OCI-LY3 (cell line): ENCODE data around the gene EFNA2.

Experiments used
- H2AFZ ChIP-seq: fragments of 200-600, 300-600 bp; shearing (Covaris generic); 2 replicates; pipeline ENCODE4 v1.6.0; 2014; ENCODE audit warnings: antibody characterized with exemption, low read depth, low read length
- H3K27ac ChIP-seq: fragments of 200-600, 300-600 bp; sonication (generic); 2 replicates; pipeline ENCODE4 v1.5.1; 2014; ENCODE audit warnings: mild to moderate bottlenecking, low read length, moderate library complexity, mixed read lengths
- H3K27me3 ChIP-seq: fragments of 200-600, 300-600 bp; sonication (generic); 2 replicates; pipeline ENCODE4 v1.6.1; 2014; ENCODE audit warnings: low read depth, low read length, mixed read lengths
- H3K36me3 ChIP-seq: fragments of 200-600, 300-600 bp; sonication (generic); replicated peaks from 2 replicates; pipeline ENCODE3; 2014; ENCODE audit warnings: low read depth, low read length, mixed read lengths
- H3K4me1 ChIP-seq: fragments of 300-600, 200-600 bp; sonication (generic); 2 replicates; pipeline ENCODE4 v1.6.1; 2014; ENCODE audit warnings: low read length, mixed read lengths
- H3K4me2 ChIP-seq: fragments of 200-600, 300-600 bp; sonication (generic); 2 replicates; pipeline ENCODE4 v1.6.1; 2014; ENCODE audit warnings: low read length, mixed read lengths
- H3K4me3 ChIP-seq: fragments of 300-600, 200-600 bp; sonication (generic); 2 replicates; pipeline ENCODE4 v1.5.1; 2014; ENCODE audit warnings: antibody characterized with exemption, mild to moderate bottlenecking, low read length, moderate library complexity
- H3K79me2 ChIP-seq: fragments of 300-600, 200-600 bp; shearing (Covaris generic); 2 replicates; pipeline ENCODE4 v1.6.1; 2014; ENCODE audit warnings: mild to moderate bottlenecking, low read length, mixed read lengths
- H3K9ac ChIP-seq: fragments of 300-600, 200-600 bp; shearing (Covaris generic); 2 replicates; pipeline ENCODE4 v1.6.0; 2014; ENCODE audit warnings: mild to moderate bottlenecking, low read length, moderate library complexity
- H3K9me3 ChIP-seq: fragments of 200-600, 300-600 bp; shearing (Covaris generic); 2 replicates; pipeline ENCODE4 v1.6.1; 2014; ENCODE audit warnings: low read length, mixed read lengths; ENCODE audit not compliant: insufficient read depth
- H4K20me1 ChIP-seq: fragments of 200-600, 300-600 bp; sonication (generic); 2 replicates; pipeline ENCODE4 v1.6.1; 2016; ENCODE audit warnings: low read length, mixed read lengths; ENCODE audit not compliant: insufficient read depth
- EZH2phosphoT487 ChIP-seq: fragments of 200-600 bp; shearing (Covaris generic); IDR thresholded peaks from 2 replicates; pipeline ENCODE4 v1.6.1; 2018; ENCODE audit warnings: antibody characterized with exemption, mixed run types, low read depth
- TF ChIP-seq, protein P1 (sequence below): fragments of 200-600, 300-600 bp; sonication (generic); IDR thresholded peaks from 2 replicates; pipeline ENCODE4 v1.5.1; 2014; ENCODE audit warnings: antibody characterized with exemption, low read length, low read depth

EFNA2 gene

DNA sequence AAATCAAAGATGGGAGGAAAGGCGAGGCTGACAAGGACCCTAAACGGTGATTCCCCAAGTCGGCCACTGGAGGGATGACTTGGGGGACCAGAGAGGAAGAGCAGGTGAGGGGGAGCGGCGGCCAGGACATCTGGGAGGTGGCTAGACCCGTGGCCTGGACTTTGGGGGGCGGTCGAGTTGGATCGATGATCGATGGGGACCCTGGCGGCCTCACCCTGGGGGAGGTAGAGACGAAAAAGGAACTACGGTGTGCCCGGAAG is 24.2 kb upstream of the EFNA2 start:
- Histone ChIP-seq H3K27ac (peak overlapping the region; percentile 65), H3K4me2 (peak overlapping the region; percentile 88), H3K4me1 (peaks cover 52% of the 10 kb centered on the region), H3K9me3 (no peaks in the 10 kb centered on the region), H3K27me3 (peaks cover 4% of the 10 kb centered on the region; the same call in 1 of the 2 replicates), H2AFZ (no peak overlapping the region), H3K36me3 (peaks cover 14% of the 10 kb centered on the region), H3K4me3 (peak overlapping the region; percentile 81), H3K9ac (peak overlapping the region; percentile 81), H3K79me2 (peaks cover 5% of the 10 kb centered on the region; the same call in 1 of the 2 replicates), H4K20me1 (no peaks in the 10 kb centered on the region)
- TF ChIP-seq, protein P1, sequence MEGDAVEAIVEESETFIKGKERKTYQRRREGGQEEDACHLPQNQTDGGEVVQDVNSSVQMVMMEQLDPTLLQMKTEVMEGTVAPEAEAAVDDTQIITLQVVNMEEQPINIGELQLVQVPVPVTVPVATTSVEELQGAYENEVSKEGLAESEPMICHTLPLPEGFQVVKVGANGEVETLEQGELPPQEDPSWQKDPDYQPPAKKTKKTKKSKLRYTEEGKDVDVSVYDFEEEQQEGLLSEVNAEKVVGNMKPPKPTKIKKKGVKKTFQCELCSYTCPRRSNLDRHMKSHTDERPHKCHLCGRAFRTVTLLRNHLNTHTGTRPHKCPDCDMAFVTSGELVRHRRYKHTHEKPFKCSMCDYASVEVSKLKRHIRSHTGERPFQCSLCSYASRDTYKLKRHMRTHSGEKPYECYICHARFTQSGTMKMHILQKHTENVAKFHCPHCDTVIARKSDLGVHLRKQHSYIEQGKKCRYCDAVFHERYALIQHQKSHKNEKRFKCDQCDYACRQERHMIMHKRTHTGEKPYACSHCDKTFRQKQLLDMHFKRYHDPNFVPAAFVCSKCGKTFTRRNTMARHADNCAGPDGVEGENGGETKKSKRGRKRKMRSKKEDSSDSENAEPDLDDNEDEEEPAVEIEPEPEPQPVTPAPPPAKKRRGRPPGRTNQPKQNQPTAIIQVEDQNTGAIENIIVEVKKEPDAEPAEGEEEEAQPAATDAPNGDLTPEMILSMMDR, result no peak
- no peak for TF ChIP-seq EZH2phosphoT487

DNA sequence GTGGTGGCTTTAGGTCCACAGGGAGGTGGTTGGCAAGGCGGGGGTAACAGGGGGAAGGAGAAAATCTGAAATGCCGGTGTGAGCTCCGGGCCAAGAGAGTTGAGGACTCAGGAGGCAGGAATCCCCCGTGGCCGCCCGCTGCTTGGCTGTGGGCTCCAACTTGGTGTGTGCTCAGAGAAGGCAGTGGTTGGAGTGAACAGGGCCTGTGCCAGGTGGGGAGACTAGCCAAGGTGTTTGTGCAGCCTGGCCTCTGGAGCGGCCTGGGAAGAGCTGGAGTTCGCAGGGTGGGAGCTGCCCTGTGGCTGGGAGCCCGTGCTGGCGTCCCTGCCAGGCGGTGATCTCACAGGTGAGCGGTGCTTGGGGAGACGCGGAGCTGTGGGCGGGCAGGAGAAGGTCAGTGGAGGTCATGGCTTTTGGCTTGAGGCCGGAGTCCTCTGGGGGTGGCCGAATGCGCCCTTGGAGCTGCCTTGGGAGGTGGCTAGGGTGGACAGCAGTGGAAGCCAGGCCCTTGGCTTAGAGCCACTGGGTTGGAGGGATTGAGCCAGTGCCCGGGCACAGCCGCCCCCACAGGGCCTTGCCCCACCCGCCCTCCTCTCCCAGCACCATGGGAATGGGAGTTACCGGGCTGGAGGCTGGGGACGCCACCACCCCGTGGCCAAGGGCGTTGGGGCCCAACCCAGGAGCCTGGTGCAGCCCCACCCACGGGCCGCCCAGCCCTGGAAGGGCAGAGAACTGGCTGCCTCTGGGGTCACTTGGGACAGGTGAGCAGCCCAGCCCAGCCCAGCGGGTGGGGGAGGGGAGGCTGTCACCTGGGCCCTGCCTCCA is 23.7 kb upstream of the EFNA2 start:
- Histone ChIP-seq H3K4me1 (peaks cover 53% of the 10 kb centered on the region), H2AFZ (no peak overlapping the region)

DNA sequence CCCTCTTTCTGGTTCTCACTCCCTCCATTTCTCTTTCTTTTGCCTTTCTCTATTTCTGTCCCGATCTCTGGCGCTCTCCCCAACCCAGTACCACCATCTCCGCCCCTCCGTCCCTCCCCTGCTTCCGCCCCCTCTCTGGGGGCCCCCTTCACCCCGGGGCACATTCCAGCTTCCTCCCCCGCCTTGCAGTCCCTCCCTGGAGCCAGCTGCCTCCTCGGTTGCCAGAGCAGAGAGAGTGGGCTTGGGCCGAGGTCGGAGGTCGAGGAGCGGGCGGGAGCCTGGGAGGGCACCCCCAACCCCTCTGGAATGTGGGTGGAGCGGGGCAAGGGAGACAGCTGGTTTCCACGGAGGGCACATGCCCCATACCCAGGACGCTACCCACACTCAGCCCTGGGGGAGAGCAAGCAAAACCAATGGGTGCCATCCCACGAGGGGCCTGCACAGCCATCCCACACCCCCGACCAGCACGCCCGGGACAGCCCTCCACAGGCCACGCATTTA is 23.0 kb upstream of the EFNA2 start:
- H3K27me3 ChIP-seq, result peaks cover 11% of the 10 kb centered on the region

More for the DNA sequence above, 23.7 kb upstream of the EFNA2 start:
- Histone ChIP-seq H3K79me2 (peaks cover 5% of the 10 kb centered on the region; the same call in 1 of the 2 replicates), H3K4me3 (peak overlapping the region; percentile 81), H3K36me3 (peaks cover 9% of the 10 kb centered on the region), H3K27ac (peak overlapping the region; percentile 65), H3K4me2 (peak overlapping the region; percentile 88), H4K20me1 (no peaks in the 10 kb centered on the region), H3K9ac (peak overlapping the region; percentile 81), H3K9me3 (no peaks in the 10 kb centered on the region), H3K27me3 (peaks cover 4% of the 10 kb centered on the region; the same call in 1 of the 2 replicates)
- TF ChIP-seq, protein P1, result no peak
- no peak for TF ChIP-seq EZH2phosphoT487

DNA sequence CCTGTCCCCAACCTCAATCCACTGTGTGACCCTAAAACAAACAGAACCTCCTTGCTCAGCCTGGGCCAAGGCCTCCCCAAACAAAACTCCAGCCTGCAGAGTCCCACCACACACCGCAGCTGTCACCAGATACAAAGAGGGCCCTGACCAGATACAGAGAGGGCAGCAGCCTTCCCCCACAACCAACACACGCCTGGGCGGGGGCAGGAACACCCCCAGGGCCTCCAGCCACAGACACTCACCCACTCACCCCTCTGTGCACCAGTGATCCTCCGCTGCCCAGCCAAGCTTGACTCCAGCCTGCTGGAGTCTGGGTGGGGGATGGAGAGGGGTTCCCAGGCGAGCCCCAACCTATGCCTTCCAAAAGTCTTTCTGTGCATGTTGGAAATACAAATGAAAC is 22.5 kb upstream of the EFNA2 start:
- no peak overlapping the region for H3K27ac ChIP-seq

More for the DNA sequence above, 23.0 kb upstream of the EFNA2 start:
- peaks cover 60% of the 10 kb centered on the region for H3K4me1 ChIP-seq
- peaks cover 5% of the 10 kb centered on the region for H3K36me3 ChIP-seq
- H3K9ac ChIP-seq, result peak overlapping the region; percentile 81
- no peaks in the 10 kb centered on the region for H3K9me3 ChIP-seq
- no peaks in the 10 kb centered on the region for H4K20me1 ChIP-seq
- TF ChIP-seq, protein P1, result no peak
- TF ChIP-seq EZH2phosphoT487, result no peak
- no peak overlapping the region for H3K27ac ChIP-seq
- peak overlapping the region; percentile 88 for H3K4me2 ChIP-seq
- peak overlapping the region; percentile 81 for H3K4me3 ChIP-seq
- H2AFZ ChIP-seq, result no peak overlapping the region
- peaks cover 5% of the 10 kb centered on the region; the same call in 1 of the 2 replicates for H3K79me2 ChIP-seq

More for the DNA sequence above, 22.5 kb upstream of the EFNA2 start:
- H3K9ac ChIP-seq, result no peak overlapping the region
- H3K27me3 ChIP-seq, result peaks cover 15% of the 10 kb centered on the region
- no peak overlapping the region for H2AFZ ChIP-seq
- no peaks in the 10 kb centered on the region for H3K9me3 ChIP-seq
- no peaks in the 10 kb centered on the region for H4K20me1 ChIP-seq
- peaks cover 59% of the 10 kb centered on the region for H3K4me1 ChIP-seq
- H3K79me2 ChIP-seq, result peaks cover 2% of the 10 kb centered on the region; the same call in 1 of the 2 replicates
- peaks cover under 1% of the 10 kb centered on the region for H3K36me3 ChIP-seq
- H3K4me2 ChIP-seq, result no peak overlapping the region; the same call in 1 of the 2 replicates
- TF ChIP-seq EZH2phosphoT487, result no peak
- TF ChIP-seq, protein P1, result no peak
- H3K4me3 ChIP-seq, result no peak overlapping the region
